B cell (primary cell): Measurements from ENCODE around the gene IL20RA. TPM values are rescaled to one million over a fixed set of nuclear protein-coding genes. Genes with fewer than 3 reads are reported as not detected.

Experiments
- ATAC-seq: fragments of 200-7000 bp; cut with Tn5 transposase; one replicate; pipeline ENCODE4 v1.10.0; 2021; ENCODE audit warnings: low read depth, mild to moderate bottlenecking, moderate number of reproducible peaks, moderate library complexity
- CTCF ChIA-PET: fragments of 350-600 bp; sonication (Branson Sonifier 250); formaldehyde crosslinking; loops from one replicate; lab custom pipeline; 2021; ENCODE audit warnings: antibody characterized with exemption, inconsistent platforms; lab: Charles Lee
- POLR2A ChIA-PET: fragments of 350-600 bp; sonication (Branson Sonifier 250); formaldehyde crosslinking; loops from one replicate; lab custom pipeline; 2021; ENCODE audit warnings: antibody characterized with exemption; lab: Charles Lee
- DNase-seq: peaks from one replicate; pipeline ENCODE4 v3.0.0; 2013
- H2AFZ ChIP-seq: 2 replicates; pipeline ENCODE4 v1.6.1; 2012; ENCODE audit warnings: mild to moderate bottlenecking, low read depth, low read length; ENCODE audit not compliant: insufficient read depth, poor library complexity, severe bottlenecking
- H3K27ac ChIP-seq, 2 donors: 1 replicate in 1 of 2; 2 replicates in 1 of 2; pipeline ENCODE4 v1.5.1; 2012 to 2013; ENCODE audit warnings: low read length in 2 of 2, mild to moderate bottlenecking in 2 of 2, moderate library complexity in 1 of 2
- H3K27me3 ChIP-seq, 4 experiments: fragments of 200-600 bp in 1 of 4; sonication (generic) in 1 of 4; replicated peaks in 1 of 4; 1 replicate in 2 of 4; 2 replicates in 2 of 4; pipeline versions ENCODE4 v1.6.1 to v1.7.0; 2013 to 2016; ENCODE audit warnings: low read length in 3 of 4, mild to moderate bottlenecking in 2 of 4, mixed read lengths in 1 of 4, moderate library complexity in 1 of 4; ENCODE audit not compliant: insufficient read depth in 4 of 4, control insufficient read depth in 3 of 4; ENCODE audit errors: control extremely low read depth in 1 of 4
- H3K36me3 ChIP-seq, 2 experiments: replicated peaks in 1 of 2; 1 replicate in 1 of 2; 2 replicates in 1 of 2; pipeline versions ENCODE4 v1.6.1 to v1.7.1; 2013; ENCODE audit warnings: low read length in 1 of 2; ENCODE audit not compliant: insufficient read depth in 2 of 2, control insufficient read depth in 1 of 2; ENCODE audit errors: control extremely low read depth in 1 of 2, extremely low read depth in 1 of 2
- H3K4me1 ChIP-seq, 2 donors: fragments of 200-600 bp in 1 of 2; sonication (generic) in 1 of 2; 1 replicate in 1 of 2; 2 replicates in 1 of 2; pipeline versions ENCODE4 v1.5.1 to v1.6.1; 2013 to 2017; ENCODE audit warnings: low read length in 2 of 2; ENCODE audit not compliant: control insufficient read depth in 2 of 2, insufficient read depth in 2 of 2
- H3K4me2 ChIP-seq: replicated peaks from 2 replicates; pipeline ENCODE3; 2012; ENCODE audit warnings: mild to moderate bottlenecking, low read depth, low read length; ENCODE audit not compliant: poor library complexity, severe bottlenecking
- H3K4me3 ChIP-seq, 5 experiments: fragments of 200-600 bp in 1 of 5; sonication (generic) in 1 of 5; 1 replicate in 3 of 5; 2 replicates in 2 of 5; pipeline versions ENCODE4 v1.5.1 to v1.7.0; 2011 to 2016; ENCODE audit warnings: low read length in 4 of 5, mild to moderate bottlenecking in 4 of 5, low read depth in 2 of 5, control low read depth in 1 of 5, moderate library complexity in 1 of 5; ENCODE audit not compliant: insufficient read depth in 1 of 5; ENCODE audit errors: control extremely low read depth in 1 of 5, extremely low read depth in 1 of 5
- H3K79me2 ChIP-seq: fragments of 200-600 bp; sonication (generic); one replicate; pipeline ENCODE4 v1.6.0; 2016; ENCODE audit warnings: low read length; ENCODE audit not compliant: control insufficient read depth, insufficient read depth
- H3K9ac ChIP-seq: fragments of 200-600 bp; sonication (generic); 2 replicates; pipeline ENCODE4 v1.6.1; 2017; ENCODE audit warnings: mild to moderate bottlenecking, low read length, moderate library complexity
- H3K9me3 ChIP-seq, 3 donors: one replicate each; pipeline versions ENCODE4 v1.6.1 to v1.7.1; 2013; ENCODE audit warnings: low read length in 2 of 3; ENCODE audit not compliant: control insufficient read depth in 2 of 3, insufficient read depth in 1 of 3; ENCODE audit errors: control extremely low read depth in 1 of 3
- H4K20me1 ChIP-seq: 2 replicates; pipeline ENCODE4 v1.6.0; 2012; ENCODE audit warnings: mild to moderate bottlenecking, low read length; ENCODE audit not compliant: insufficient read depth, control insufficient read depth, poor library complexity, severe bottlenecking
- H3K27ac Mint-ChIP-seq: one replicate; pipeline ENCODE4 v1.8.0; 2021; ENCODE audit warnings: mixed read lengths
- H3K27me3 Mint-ChIP-seq: one replicate; pipeline ENCODE4 v1.8.0; 2021; ENCODE audit warnings: mixed read lengths
- H3K4me1 Mint-ChIP-seq: one replicate; pipeline ENCODE4 v1.8.0; 2021; ENCODE audit warnings: mixed read lengths
- H3K4me3 Mint-ChIP-seq: one replicate; pipeline ENCODE4 v1.8.0; 2021; ENCODE audit warnings: mixed read lengths
- H3K9me3 Mint-ChIP-seq: one replicate; pipeline ENCODE4 v1.8.0; 2022; ENCODE audit warnings: mixed read lengths; ENCODE audit not compliant: insufficient read depth
- CTCF ChIP-seq: fragments of 200-600 bp; IDR thresholded peaks from one replicate; pipeline ENCODE4 v1.8.0; 2022; ENCODE audit warnings: antibody characterized with exemption, mild to moderate bottlenecking
- EZH2 ChIP-seq: IDR thresholded peaks from 2 replicates; pipeline ENCODE4 v1.6.1; 2012; ENCODE audit warnings: borderline replicate concordance, low read depth, mild to moderate bottlenecking, moderate library complexity, low read length; ENCODE audit not compliant: insufficient read depth, poor library complexity, severe bottlenecking
- WGBS: methylation state at CpG from one replicate; pipeline ENCODE4 v1.1.5; 2013; ENCODE audit warnings: missing lambda C conversion rate; ENCODE audit not compliant: insufficient coverage; 5-methylcytosine and 5-hydroxymethylcytosine counted together
- intact Hi-C: fragments of 100-400 bp; cut with micrococcal nuclease; formaldehyde crosslinking; loops from one replicate; pipeline ENCODE4 v1.10.0; 2022
- polyA plus RNA-seq: library from polyadenylated mRNA; depleted of rRNA; stranded (reverse); fragments of >200 nt; gene quantifications from 2 replicates; pipeline ENCODE4 v1.2.3, GENCODE V29; 2012
- total RNA-seq, 2 donors: library from RNA; stranded (reverse); fragments of 120-200 nt in 1 of 2; gene quantifications; 1 replicate in 1 of 2; 2 replicates in 1 of 2; pipeline versions ENCODE4 v1.2.3 to v1.2.4, GENCODE V29; 2013 to 2022

The IL20RA gene
- total and polyA plus RNA-seq, 2 donors (not counting 1 experiment from before 2014, with no cell fraction given), result not detected

GRCh38 chr6:137084090-137084489 is 39.3 kb upstream of the IL20RA start:
- Histone ChIP-seq H2AFZ (no peak overlapping the region), H4K20me1 (no peaks in the 10 kb centered on the region), H3K4me2 (no peak overlapping the region), H3K9me3 (no peaks in the 10 kb centered on the region), H3K27me3 (no peaks in the 10 kb centered on the region), H3K27ac (no peak overlapping the region), H3K36me3 (no peaks in the 10 kb centered on the region), H3K79me2 (no peaks in the 10 kb centered on the region), H3K9ac (no peak overlapping the region), H3K4me1 (no peaks in the 10 kb centered on the region), H3K4me3 (no peak overlapping the region)
- Mint-ChIP-seq H3K4me1 (peaks cover 6% of the 10 kb centered on the region), H3K4me3 (no peak overlapping the region), H3K27ac (no peak overlapping the region), H3K9me3 (no peaks in the 10 kb centered on the region), H3K27me3 (no peaks in the 10 kb centered on the region)
- ChIA-PET POLR2A (no interaction called here), CTCF (interaction anchor here (0.9 to 1.3 kb wide), 4 partner anchors 9 to 578 kb away, joined by 3 to 5 read pairs (median 4); no protein-coding TSS in a partner anchor)
- DNase-seq, result no peak
- 86% methylated on average over 2 of the region's 4 CpGs for WGBS
- intact Hi-C loops, result no loop called here
- no peak for ATAC-seq
- TF ChIP-seq EZH2 (no peak), CTCF (no peak)

GRCh38 chr6:137081997-137082396 is 37.2 kb upstream of the IL20RA start:
- no peaks in the 10 kb centered on the region for H4K20me1 ChIP-seq
- H3K9ac ChIP-seq, result no peak overlapping the region
- Mint-ChIP-seq H3K27me3 (no peaks in the 10 kb centered on the region), H3K4me3 (no peak overlapping the region), H3K27ac (no peak overlapping the region), H3K4me1 (peaks cover 6% of the 10 kb centered on the region), H3K9me3 (no peaks in the 10 kb centered on the region)
- H3K36me3 ChIP-seq, result no peaks in the 10 kb centered on the region
- 100% methylated on average over 1 of the region's 3 CpGs for WGBS
- H3K4me1 ChIP-seq, result no peaks in the 10 kb centered on the region
- no peak for DNase-seq
- H3K27me3 ChIP-seq, result no peaks in the 10 kb centered on the region
- no peak for ATAC-seq
- ChIA-PET CTCF (interaction anchor here (1.4 to 2.3 kb wide), 2 partner anchors 21 to 232 kb away, joined by 4 to 10 read pairs; no protein-coding TSS in a partner anchor), POLR2A (no interaction called here)
- H2AFZ ChIP-seq, result no peak overlapping the region
- TF ChIP-seq EZH2 (no peak), CTCF (no peak)
- H3K9me3 ChIP-seq, result no peaks in the 10 kb centered on the region
- intact Hi-C loops, result no loop called here
- H3K27ac ChIP-seq, result no peak overlapping the region
- no peak overlapping the region for H3K4me3 ChIP-seq
- H3K79me2 ChIP-seq, result no peaks in the 10 kb centered on the region
- H3K4me2 ChIP-seq, result no peak overlapping the region
